SK-N-SH (cell line): Measurements from ENCODE around the gene NRBP1. TPM values are rescaled to one million over a fixed set of nuclear protein-coding genes. Genes with fewer than 3 reads are reported as not detected.
A peak's percentile ranks its signal among the peaks of the same experiment; 100 is the strongest.

ENCODE experiments used
- CTCF ChIA-PET: fragments of 300-600, 350-600 bp; formaldehyde crosslinking; extraction: SDS; loops from one replicate; lab custom pipeline; 2021; lab: Yijun Ruan, JAX
- POLR2A ChIA-PET: fragments of 350-600 bp; sonication (Branson Sonifier 250); formaldehyde crosslinking; extraction: SDS; loops from one replicate; lab custom pipeline; 2020; ENCODE audit warnings: antibody characterized with exemption, inconsistent platforms; lab: Yijun Ruan, JAX
- DNase-seq: peaks from one replicate; pipeline ENCODE4 v3.0.0; 2012
- H2AFZ ChIP-seq: fragments of 200-600 bp; sonication (generic); 2 replicates; pipeline ENCODE4 v1.8.1; 2016; ENCODE audit warnings: antibody characterized with exemption, mild to moderate bottlenecking, low read depth
- H3F3A ChIP-seq: fragments of 200-600 bp; sonication (generic); replicated peaks from 2 replicates; pipeline ENCODE3; 2016; ENCODE audit warnings: antibody characterized with exemption, mild to moderate bottlenecking; ENCODE audit not compliant: insufficient read depth
- H3K27ac ChIP-seq, 2 experiments: fragments of 200-500 bp in 1 of 2; fragments of 200-600 bp in 1 of 2; sonication (Bioruptor generic) in 1 of 2; sonication (generic), shearing (Covaris generic) in 1 of 2; 2 replicates each; pipeline versions ENCODE4 v1.5.1 to v1.6.1; 2014 to 2016; ENCODE audit warnings: low read depth in 2 of 2, inconsistent platforms in 1 of 2, low read length in 1 of 2, mild to moderate bottlenecking in 1 of 2, mixed read lengths in 1 of 2
- H3K27me3 ChIP-seq: fragments of 200-600 bp; sonication (generic), shearing (Covaris generic); 2 replicates; pipeline ENCODE4 v1.6.1; 2016; ENCODE audit warnings: mixed run types; ENCODE audit not compliant: insufficient read depth
- H3K36me3 ChIP-seq, 2 experiments: fragments of 200-500 bp in 1 of 2; fragments of 200-600 bp in 1 of 2; sonication (Bioruptor generic) in 1 of 2; sonication (generic) in 1 of 2; replicated peaks in 1 of 2; 2 replicates each; pipeline versions ENCODE3 to v1.5.1; 2014 to 2016; ENCODE audit warnings: low read length in 1 of 2, mild to moderate bottlenecking in 1 of 2; ENCODE audit not compliant: insufficient read depth in 2 of 2, control insufficient read depth in 1 of 2
- H3K4me1 ChIP-seq, 2 experiments: fragments of 200-500 bp in 1 of 2; fragments of 200-600 bp in 1 of 2; sonication (Bioruptor generic) in 1 of 2; sonication (generic), shearing (Covaris generic) in 1 of 2; 2 replicates each; pipeline versions ENCODE4 v1.5.1 to v1.6.1; 2014 to 2016; ENCODE audit warnings: low read depth in 1 of 2, low read length in 1 of 2, mixed run types in 1 of 2; ENCODE audit not compliant: insufficient read depth in 2 of 2, control insufficient read depth in 1 of 2
- H3K4me2 ChIP-seq: fragments of 200-600 bp; sonication (generic), shearing (Covaris generic); 2 replicates; pipeline ENCODE4 v1.6.1; 2017; ENCODE audit warnings: mixed run types
- H3K4me3 ChIP-seq, 2 experiments: fragments of 200-500 bp in 1 of 2; fragments of 200-600 bp in 1 of 2; sonication (Bioruptor generic) in 1 of 2; sonication (generic), shearing (Covaris generic) in 1 of 2; 2 replicates each; pipeline versions ENCODE4 v1.5.1 to v1.8.1; 2014 to 2016; ENCODE audit warnings: low read depth in 2 of 2, inconsistent platforms in 1 of 2, low read length in 1 of 2, mild to moderate bottlenecking in 1 of 2, mixed read lengths in 1 of 2, moderate library complexity in 1 of 2
- H3K79me2 ChIP-seq: fragments of 200-600 bp; sonication (generic); 2 replicates; pipeline ENCODE4 v1.8.1; 2017; ENCODE audit warnings: mild to moderate bottlenecking; ENCODE audit not compliant: insufficient read depth
- H3K9ac ChIP-seq: fragments of 200-600 bp; sonication (generic); 2 replicates; pipeline ENCODE4 v1.6.1; 2017; ENCODE audit warnings: mixed run types
- H3K9me2 ChIP-seq: fragments of 200-600 bp; sonication (generic); 2 replicates; pipeline ENCODE4 v1.6.1; 2017; ENCODE audit warnings: mixed run types
- H3K9me3 ChIP-seq: fragments of 200-600 bp; sonication (generic); 2 replicates; pipeline ENCODE4 v1.6.1; 2017; ENCODE audit warnings: mixed run types, mild to moderate bottlenecking, moderate library complexity
- H4K20me1 ChIP-seq: fragments of 200-600 bp; sonication (generic); 2 replicates; pipeline ENCODE4 v1.6.1; 2017; ENCODE audit warnings: mild to moderate bottlenecking, mixed run types; ENCODE audit not compliant: insufficient read depth
- CHD2 ChIP-seq: fragments of 150-350 bp; IDR thresholded peaks from 2 replicates; pipeline ENCODE4 v1.6.1; 2018; ENCODE audit warnings: low read length; ENCODE audit not compliant: partially characterized antibody
- ELF1 ChIP-seq: IDR thresholded peaks from 2 replicates; pipeline ENCODE4 v1.4.0; 2012
- EZH2phosphoT487 ChIP-seq: fragments of 200-600 bp; sonication (generic); IDR thresholded peaks from 2 replicates; pipeline ENCODE4 v1.6.1; 2017; ENCODE audit warnings: low read depth, mixed run types, mild to moderate bottlenecking, antibody characterized with exemption, moderate library complexity, borderline replicate concordance
- FOSL2 ChIP-seq: IDR thresholded peaks from 2 replicates; pipeline ENCODE4 v1.4.0; 2012; ENCODE audit warnings: low read depth, mild to moderate bottlenecking, moderate library complexity, borderline replicate concordance
- GATA2 ChIP-seq: sonication (generic); formaldehyde crosslinking; IDR thresholded peaks from 2 replicates; pipeline ENCODE4 v1.5.0; 2020; ENCODE audit warnings: mild to moderate bottlenecking, missing genetic modification reagents
- IRF3 ChIP-seq: fragments of 150-350 bp; IDR thresholded peaks from 2 replicates; pipeline ENCODE4 v1.6.1; 2016; ENCODE audit warnings: mild to moderate bottlenecking, low read depth, low read length
- JUND ChIP-seq: IDR thresholded peaks from 2 replicates; pipeline ENCODE4 v1.4.0; 2012
- NRF1 ChIP-seq: IDR thresholded peaks from 2 replicates; pipeline ENCODE4 v1.6.1; 2012; ENCODE audit warnings: low read depth, mild to moderate bottlenecking, low read length
- PBX3 ChIP-seq: IDR thresholded peaks from 2 replicates; pipeline ENCODE4; 2012
- POLR2AphosphoS5 ChIP-seq: IDR thresholded peaks from 2 replicates; pipeline ENCODE4 v1.6.1; 2012; ENCODE audit warnings: low read depth, low read length
- RCOR1 ChIP-seq: fragments of 150-350 bp; IDR thresholded peaks from 2 replicates; pipeline ENCODE4 v1.6.1; 2017; ENCODE audit warnings: antibody characterized with exemption, low read length
- RFX5 ChIP-seq: IDR thresholded peaks from 2 replicates; pipeline ENCODE4 v1.6.1; 2012; ENCODE audit warnings: mild to moderate bottlenecking, improper control_type of control experiment, low read length
- SMC3 ChIP-seq: IDR thresholded peaks from 2 replicates; pipeline ENCODE4 v1.6.1; 2012; ENCODE audit warnings: low read depth, low read length, improper control_type of control experiment
- TEAD4 ChIP-seq: IDR thresholded peaks from 2 replicates; pipeline ENCODE4 v1.4.0; 2012; ENCODE audit warnings: mild to moderate bottlenecking, borderline replicate concordance; ENCODE audit not compliant: insufficient read depth
- USF2 ChIP-seq: fragments of 150-350 bp; IDR thresholded peaks from 2 replicates; pipeline ENCODE4 v1.6.1; 2017; ENCODE audit warnings: antibody characterized with exemption, low read length, low read depth, borderline replicate concordance
- YY1 ChIP-seq: IDR thresholded peaks from 2 replicates; pipeline ENCODE4 v1.4.0; 2012; ENCODE audit warnings: low read depth, mild to moderate bottlenecking
- WGBS: methylation state at CpG from one replicate; pipeline ENCODE4 v1.1.6; 2017; ENCODE audit warnings: low lambda C conversion rate; 5-methylcytosine and 5-hydroxymethylcytosine counted together
- polyA plus RNA-seq, 3 experiments: library from polyadenylated mRNA; depleted of rRNA; stranded (reverse); fragments of >200 nt; gene quantifications; 2 replicates each; pipeline ENCODE4 v1.2.3, GENCODE V29; 2012
- TF ChIP-seq, protein P1 (sequence below): IDR thresholded peaks from 2 replicates; pipeline ENCODE4 v1.4.0; 2012; ENCODE audit warnings: low read depth, borderline replicate concordance
- TF ChIP-seq, protein P2 (sequence below): IDR thresholded peaks from 2 replicates; pipeline ENCODE4 v1.4.0; 2012; ENCODE audit warnings: low read depth

The NRBP1 gene
- polyA plus RNA-seq, 1 of the 3 experiments (the other 2 are of a cell fraction): 182 TPM

GRCh38 chr2:27409321-27410073 is 18.9 kb upstream of the NRBP1 start, which contains the start of gene PPM1G (continued):
- TF ChIP-seq SMC3: no peak
- no peak for TF ChIP-seq GATA2
- no peak for TF ChIP-seq FOSL2
- TF ChIP-seq CHD2: peak; percentile 99
- TF ChIP-seq NRF1: peak; percentile 64

DNA sequence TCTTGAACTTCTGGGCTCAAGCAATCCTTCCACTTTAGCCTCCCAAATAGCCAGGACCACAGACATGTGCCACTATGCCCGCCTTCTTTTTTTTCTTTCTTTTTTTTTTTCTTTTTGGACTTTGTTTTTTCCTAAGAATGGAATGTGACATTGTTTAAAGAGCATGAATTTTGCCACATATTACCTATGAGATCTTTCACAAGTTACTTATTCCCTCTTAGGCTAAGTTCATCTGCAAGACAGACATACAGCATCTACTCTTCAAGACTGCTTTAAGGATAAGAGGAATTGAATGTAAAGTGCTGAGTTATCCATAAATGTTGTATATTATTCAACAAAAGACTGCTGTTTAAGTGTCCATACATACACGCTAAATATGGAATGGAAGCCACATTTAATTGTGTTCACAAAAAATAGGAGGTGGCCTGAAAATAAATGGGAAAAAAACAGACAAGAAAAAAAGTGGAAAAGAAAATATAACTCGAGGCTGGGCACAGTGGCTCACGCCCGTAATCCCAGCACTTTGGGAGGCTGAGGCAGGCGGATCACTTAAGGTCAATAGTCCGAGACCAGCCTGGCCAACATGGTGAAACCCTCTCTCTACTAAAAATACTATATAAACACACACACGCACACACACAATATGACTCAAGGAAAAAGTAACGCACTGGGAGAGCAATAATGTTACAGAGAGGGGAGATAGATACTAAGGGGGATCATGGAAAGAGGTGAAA is 15.8 kb upstream of the NRBP1 start:
- CTCF ChIA-PET: no interaction called here
- Histone ChIP-seq H3K27me3 (no peaks in the 10 kb centered on the region), H3K9me2 (no peaks in the 10 kb centered on the region), H4K20me1 (peaks cover 13% of the 10 kb centered on the region), H2AFZ (no peak overlapping the region), H3K9me3 (no peaks in the 10 kb centered on the region), H3K36me3 (no peaks in the 10 kb centered on the region), H3K4me3 (no peak overlapping the region), H3K27ac (no peak overlapping the region), H3K4me1 (peaks cover 0 to 6% of the 10 kb centered on the region in 2 experiments; a peak in 2 of 4 replicates), H3K4me2 (no peak overlapping the region), H3K79me2 (peaks cover 18% of the 10 kb centered on the region), H3F3A (peaks cover 15% of the 10 kb centered on the region), H3K9ac (no peak overlapping the region)
- 77% methylated on average over 9 of the region's 9 CpGs for WGBS
- TF ChIP-seq, protein P1, sequence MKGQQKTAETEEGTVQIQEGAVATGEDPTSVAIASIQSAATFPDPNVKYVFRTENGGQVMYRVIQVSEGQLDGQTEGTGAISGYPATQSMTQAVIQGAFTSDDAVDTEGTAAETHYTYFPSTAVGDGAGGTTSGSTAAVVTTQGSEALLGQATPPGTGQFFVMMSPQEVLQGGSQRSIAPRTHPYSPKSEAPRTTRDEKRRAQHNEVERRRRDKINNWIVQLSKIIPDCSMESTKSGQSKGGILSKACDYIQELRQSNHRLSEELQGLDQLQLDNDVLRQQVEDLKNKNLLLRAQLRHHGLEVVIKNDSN: no peak
- TF ChIP-seq JUND (no peak), EZH2phosphoT487 (no peak), CHD2 (no peak), FOSL2 (no peak), RCOR1 (no peak), TEAD4 (no peak), SMC3 (no peak), USF2 (no peak), YY1 (no peak), PBX3 (no peak), RFX5 (no peak), NRF1 (no peak), IRF3 (no peak), ELF1 (no peak), POLR2AphosphoS5 (no peak)
- TF ChIP-seq, protein P2, sequence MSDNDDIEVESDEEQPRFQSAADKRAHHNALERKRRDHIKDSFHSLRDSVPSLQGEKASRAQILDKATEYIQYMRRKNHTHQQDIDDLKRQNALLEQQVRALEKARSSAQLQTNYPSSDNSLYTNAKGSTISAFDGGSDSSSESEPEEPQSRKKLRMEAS: no peak
- POLR2A ChIA-PET: no interaction called here
- DNase-seq: no peak
